WI38 (cell line): ENCODE results near the gene OR6K6.

Source experiments
- H3K4me3 ChIP-seq: 2 replicates; pipeline ENCODE4 v1.5.1; 2011; ENCODE audit warnings: low read depth, mild to moderate bottlenecking, control low read depth, low read length
- CTCF ChIP-seq: IDR thresholded peaks from 2 replicates; pipeline ENCODE4 v1.5.1; 2012; ENCODE audit warnings: low read depth, mild to moderate bottlenecking, control low read depth, low read length

OR6K6 gene

GRCh38 chr1:158720620-158721019, 33.9 kb upstream of the OR6K6 start, which contains the start of gene OR6K3:
Gene OR6K3 (minus strand): TSS chr1:158720720. CDS start chr1:158718115, 2,605 bp downstream.
- TF ChIP-seq CTCF: no peak
- H3K4me3 ChIP-seq: no peak within 1 kb of the TSS

GRCh38 chr1:158724442-158724841, 30.1 kb upstream of the OR6K6 start:
- TF ChIP-seq CTCF: no peak

GRCh38 chr1:158728510-158729225, 25.9 kb upstream of the OR6K6 start:
- H3K4me3 ChIP-seq: no peak overlapping the region
- no peak for TF ChIP-seq CTCF

More at GRCh38 chr1:158724442-158724841, 30.1 kb upstream of the OR6K6 start:
- no peak overlapping the region for H3K4me3 ChIP-seq

- TF ChIP-seq CTCF: no peak
Observed at GRCh38 chr1:158730453-158730852, 24.1 kb upstream of the OR6K6 start.

GRCh38 chr1:158731707-158732106, 22.8 kb upstream of the OR6K6 start:
- no peak overlapping the region for H3K4me3 ChIP-seq
- TF ChIP-seq CTCF: no peak

More at GRCh38 chr1:158730453-158730852, 24.1 kb upstream of the OR6K6 start:
- H3K4me3 ChIP-seq: no peak overlapping the region

GRCh38 chr1:158732524-158732923, 22.0 kb upstream of the OR6K6 start:
- TF ChIP-seq CTCF: no peak

GRCh38 chr1:158735848-158736247, 18.7 kb upstream of the OR6K6 start:
- no peak overlapping the region for H3K4me3 ChIP-seq
- TF ChIP-seq CTCF: no peak

More at GRCh38 chr1:158732524-158732923, 22.0 kb upstream of the OR6K6 start:
- H3K4me3 ChIP-seq: no peak overlapping the region
